BLaER1 treated with 17β-estradiol and CSF1 and Interleukin-3, amounts not matched to agents 10 nM and 100 nM (cell line): ENCODE measurements around the gene BSND.

Experiments
- H3K27ac ChIP-seq, 11 experiments: shearing (Covaris generic); formaldehyde crosslinking; 2 replicates each; pipeline ENCODE4 v1.8.1; 2022
- H3K27me3 ChIP-seq, 11 experiments: shearing (Covaris generic); formaldehyde crosslinking; 2 replicates each; pipeline ENCODE4 v1.8.1; 2022
- H3K36me3 ChIP-seq, 11 experiments: shearing (Covaris generic); formaldehyde crosslinking; 2 replicates each; pipeline ENCODE4 v1.8.1; 2022
- H3K4me1 ChIP-seq, 10 experiments: shearing (Covaris generic); formaldehyde crosslinking; 2 replicates each; pipeline ENCODE4 v1.8.1; 2022
- H3K4me2 ChIP-seq, 11 experiments: shearing (Covaris generic); formaldehyde crosslinking; 2 replicates each; pipeline ENCODE4 v1.8.1; 2022
- H3K4me3 ChIP-seq, 10 experiments: shearing (Covaris generic); formaldehyde crosslinking; 2 replicates each; pipeline ENCODE4 v1.8.1; 2022
- H3K9ac ChIP-seq, 11 experiments: shearing (Covaris generic); formaldehyde crosslinking; 2 replicates each; pipeline ENCODE4 v1.8.1; 2022
- H3K9me3 ChIP-seq, 11 experiments: shearing (Covaris generic); formaldehyde crosslinking; replicated peaks in 1 of 11; 2 replicates each; pipeline ENCODE4 v1.8.1; 2022
- H4K20me1 ChIP-seq, 11 experiments: shearing (Covaris generic); formaldehyde crosslinking; 2 replicates each; pipeline ENCODE4 v1.8.1; 2022
- Cebpa-rat ChIP-seq, 11 experiments: shearing (Covaris generic); IDR thresholded peaks; 2 replicates each; pipeline ENCODE4 v1.8.1; 2022

BSND gene

DNA sequence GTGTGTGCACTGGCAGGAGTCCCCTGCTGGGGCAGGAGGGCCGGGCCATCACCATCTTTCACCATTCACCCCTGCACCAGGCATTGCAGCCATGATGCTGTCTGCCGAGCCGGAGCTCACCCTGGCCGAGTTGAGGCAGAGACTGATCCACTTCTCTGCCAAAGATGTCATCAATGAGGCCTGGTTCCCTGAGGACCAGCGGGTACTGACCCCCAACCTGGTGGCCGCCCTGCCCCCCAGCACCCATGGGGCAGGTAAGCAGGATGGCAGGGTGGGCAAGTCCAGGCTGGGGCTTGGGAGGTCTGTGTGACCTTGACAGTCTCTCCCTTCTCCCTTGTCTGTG lies 59.2 kb downstream of the BSND start:
- no peak for TF ChIP-seq Cebpa-rat (IDR thresholded peaks at IDR 0.05)
- no peaks in the 10 kb centered on the region; a peak in 1 of 22 replicates for H4K20me1 ChIP-seq
- no peaks in the 10 kb centered on the region for H3K27me3 ChIP-seq
- H3K4me2 ChIP-seq: no peak overlapping the region
- no peaks in the 10 kb centered on the region for H3K4me1 ChIP-seq
- no peaks in the 10 kb centered on the region for H3K9me3 ChIP-seq
- H3K4me3 ChIP-seq: no peak overlapping the region
- no peaks in the 10 kb centered on the region for H3K36me3 ChIP-seq
- no peak overlapping the region for H3K9ac ChIP-seq
- no peak overlapping the region for H3K27ac ChIP-seq

DNA sequence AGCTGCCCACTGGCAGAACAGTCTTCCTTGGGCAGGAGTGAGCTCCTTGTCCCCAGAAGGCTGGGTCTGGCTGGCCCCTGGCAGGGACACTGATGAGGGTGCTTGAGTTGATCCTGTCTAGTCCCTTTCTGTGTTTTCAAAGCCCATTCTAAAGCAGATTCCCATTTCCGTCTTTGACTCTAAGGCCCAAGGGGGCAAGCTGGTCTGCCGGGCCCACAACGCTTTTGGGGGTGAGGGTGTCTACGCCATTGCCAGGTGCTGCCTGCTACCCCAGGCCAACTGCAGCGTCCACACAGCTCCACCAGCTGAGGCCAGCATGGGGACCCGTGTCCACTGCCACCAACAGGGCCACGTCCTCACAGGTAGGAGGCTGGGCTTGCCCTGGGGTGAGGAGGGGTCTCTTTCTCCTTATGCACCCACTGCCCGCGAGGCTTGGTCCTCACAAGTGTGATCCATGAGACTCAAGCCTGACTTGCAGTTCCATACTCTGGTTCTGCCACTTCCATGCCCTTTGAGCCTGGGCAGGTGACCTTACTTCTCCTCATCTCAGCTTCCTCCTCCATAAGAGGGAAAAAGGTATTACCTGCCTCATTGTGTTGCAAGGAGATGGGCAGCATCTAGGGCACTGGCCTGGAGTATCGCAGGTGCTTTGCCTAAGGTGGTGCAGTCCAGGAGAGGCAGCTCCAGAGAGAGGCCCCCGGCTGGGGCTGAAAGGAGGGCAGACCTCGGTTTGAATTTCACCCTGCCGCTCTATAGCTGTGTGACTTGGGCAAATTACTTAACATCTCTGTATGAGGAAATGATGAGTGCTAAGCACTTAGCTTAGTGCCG lies 60.8 kb downstream of the BSND start:
- Histone ChIP-seq H4K20me1 (peaks cover 0 to 9% (median 0%) of the 10 kb centered on the region in 11 experiments; a peak in 5 of 22 replicates), H3K36me3 (no peaks in the 10 kb centered on the region), H3K9me3 (no peaks in the 10 kb centered on the region), H3K27me3 (no peaks in the 10 kb centered on the region), H3K4me1 (no peaks in the 10 kb centered on the region), H3K4me3 (no peak overlapping the region), H3K9ac (no peak overlapping the region), H3K27ac (no peak overlapping the region), H3K4me2 (no peak overlapping the region)
- no peak for TF ChIP-seq Cebpa-rat (IDR thresholded peaks at IDR 0.05)

DNA sequence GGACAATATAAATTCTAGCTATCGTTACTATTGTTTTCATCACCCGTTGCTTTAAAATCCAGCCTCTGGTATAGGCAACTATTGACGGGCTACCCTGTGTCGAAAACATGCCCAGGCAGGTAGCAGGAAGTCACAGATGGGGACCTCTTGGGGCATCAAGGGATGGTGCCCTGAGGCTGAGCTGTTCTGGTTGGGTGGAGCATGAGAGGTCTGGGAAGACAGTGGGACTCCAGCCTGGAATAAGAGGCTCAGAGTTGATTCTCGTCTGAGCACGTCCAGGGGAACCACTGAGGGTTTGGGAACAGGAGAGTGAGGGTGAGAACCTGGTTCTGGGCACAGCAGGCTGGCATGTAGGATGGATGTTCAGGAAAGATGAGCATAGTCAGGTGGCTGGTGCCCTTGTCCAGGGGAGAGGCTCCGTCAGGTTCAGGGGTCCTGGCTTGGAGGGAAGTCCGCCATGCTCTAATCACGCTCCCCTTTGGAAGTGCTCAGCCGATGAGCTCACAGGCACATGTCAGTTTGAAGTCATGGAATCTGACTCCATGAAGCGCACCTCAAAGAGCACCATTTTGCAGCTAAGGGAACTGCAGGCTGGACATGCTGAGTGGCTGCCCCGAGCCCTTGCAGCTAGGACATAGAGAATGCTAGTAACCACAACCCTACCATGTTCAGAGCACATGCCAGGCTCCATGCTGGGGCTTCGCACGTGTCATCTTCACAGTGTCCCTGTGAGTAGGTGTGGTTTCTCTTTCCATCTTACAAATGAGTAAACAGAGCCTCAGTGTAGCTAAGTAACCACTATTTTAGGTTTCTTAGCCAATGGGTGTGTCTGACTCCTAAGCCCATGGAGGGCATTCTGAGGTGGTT lies 61.6 kb downstream of the BSND start:
- H3K36me3 ChIP-seq: no peaks in the 10 kb centered on the region
- TF ChIP-seq Cebpa-rat (IDR thresholded peaks at IDR 0.05): no peak
- H3K4me1 ChIP-seq: no peaks in the 10 kb centered on the region
- H3K9ac ChIP-seq: no peak overlapping the region
- no peak overlapping the region for H3K27ac ChIP-seq
- no peak overlapping the region for H3K4me3 ChIP-seq
- H3K9me3 ChIP-seq: no peaks in the 10 kb centered on the region
- no peak overlapping the region for H3K4me2 ChIP-seq
- H4K20me1 ChIP-seq: peaks cover 0 to 13% (median 0%) of the 10 kb centered on the region in 11 experiments; a peak in 8 of 22 replicates
- no peaks in the 10 kb centered on the region for H3K27me3 ChIP-seq

DNA sequence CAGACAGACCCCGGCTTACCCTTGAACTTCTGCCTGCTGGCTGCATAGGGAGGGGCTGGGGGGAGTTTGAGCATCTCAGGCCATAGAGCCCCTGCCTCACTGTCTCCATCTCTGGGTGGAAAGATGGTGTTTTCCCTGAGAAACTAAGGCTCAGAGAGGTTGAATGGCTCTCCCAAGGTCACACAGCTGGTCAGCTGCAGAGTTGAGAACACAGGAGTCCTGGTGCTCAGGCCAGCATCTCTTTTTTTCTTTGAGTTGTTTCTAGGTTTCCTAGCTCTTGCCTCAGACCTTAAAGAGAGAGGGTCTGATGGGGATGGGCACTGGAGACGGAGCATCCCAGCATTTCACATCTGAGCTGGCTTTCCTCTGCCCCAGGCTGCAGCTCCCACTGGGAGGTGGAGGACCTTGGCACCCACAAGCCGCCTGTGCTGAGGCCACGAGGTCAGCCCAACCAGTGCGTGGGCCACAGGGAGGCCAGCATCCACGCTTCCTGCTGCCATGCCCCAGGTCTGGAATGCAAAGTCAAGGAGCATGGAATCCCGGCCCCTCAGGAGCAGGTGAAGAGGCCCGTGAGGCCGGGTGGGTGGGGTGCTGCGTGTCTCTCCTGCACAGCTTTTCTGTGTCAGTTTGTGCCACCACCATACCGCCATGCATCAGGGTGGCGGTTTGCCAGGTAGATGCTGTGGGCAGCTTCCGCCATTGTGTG lies 62.4 kb downstream of the BSND start:
- Histone ChIP-seq H3K4me3 (no peak overlapping the region), H3K4me2 (no peak overlapping the region), H3K27ac (no peak overlapping the region), H3K4me1 (no peaks in the 10 kb centered on the region), H4K20me1 (peaks cover 0 to 14% (median 0%) of the 10 kb centered on the region in 11 experiments; a peak in 8 of 22 replicates), H3K9ac (no peak overlapping the region), H3K36me3 (peaks cover under 1 to 7% (median 5%) of the 10 kb centered on the region in 11 experiments; a peak in 15 of 22 replicates), H3K27me3 (no peaks in the 10 kb centered on the region), H3K9me3 (no peaks in the 10 kb centered on the region)
- TF ChIP-seq Cebpa-rat (IDR thresholded peaks at IDR 0.05): no peak
